ENCODE results near the gene CCSER2.
A peak's percentile ranks its signal among the peaks of the same experiment; 100 is the strongest.
"Not testable (repeated sequence)": the region's sequence is repeated elsewhere in the genome, so short reads cannot be mapped to it uniquely, and the experiment has no call there.

Gene CCSER2

DNA sequence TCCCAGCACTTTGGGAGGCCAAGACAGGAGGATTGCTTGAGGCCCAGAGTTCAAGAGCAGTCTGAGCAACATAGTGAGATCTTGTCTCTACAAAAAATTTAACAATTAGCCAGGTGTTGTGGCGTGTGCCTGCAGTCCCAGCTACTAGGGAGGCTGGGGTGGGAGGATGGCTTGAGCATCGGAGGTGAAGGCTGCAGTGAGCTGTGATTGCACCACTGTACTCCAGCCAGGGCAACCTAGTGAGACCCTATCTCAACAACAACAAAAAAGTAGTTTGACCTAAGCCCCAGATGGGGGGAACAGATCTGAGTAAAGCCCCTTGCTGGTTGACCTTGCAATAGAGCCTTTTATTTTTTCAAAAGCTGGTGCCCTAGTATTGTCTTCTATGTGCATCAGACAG lies 15.6 kb upstream of the CCSER2 start:
- no peak for DNase-seq

DNA sequence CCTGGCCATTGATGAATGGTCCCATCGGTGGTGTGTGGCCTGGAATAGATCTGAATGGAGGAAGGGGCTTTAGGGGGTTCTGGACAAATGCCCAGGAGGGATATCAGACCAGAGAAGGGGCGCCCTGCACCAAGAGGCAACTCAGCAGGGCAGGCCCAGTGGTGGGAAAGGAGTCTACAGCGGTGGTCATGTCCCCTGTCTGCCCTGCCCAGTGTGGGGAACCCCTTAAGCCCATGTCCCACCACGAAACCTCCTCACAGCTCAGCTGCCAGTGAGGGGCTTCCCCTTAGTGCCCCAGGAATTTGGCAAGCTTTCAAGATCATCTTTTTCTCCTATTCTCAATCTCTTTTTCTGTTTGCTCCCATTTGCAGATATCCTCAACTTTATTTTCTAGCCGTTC lies 14.1 kb upstream of the CCSER2 start:
- DNase-seq = no peak

DNA sequence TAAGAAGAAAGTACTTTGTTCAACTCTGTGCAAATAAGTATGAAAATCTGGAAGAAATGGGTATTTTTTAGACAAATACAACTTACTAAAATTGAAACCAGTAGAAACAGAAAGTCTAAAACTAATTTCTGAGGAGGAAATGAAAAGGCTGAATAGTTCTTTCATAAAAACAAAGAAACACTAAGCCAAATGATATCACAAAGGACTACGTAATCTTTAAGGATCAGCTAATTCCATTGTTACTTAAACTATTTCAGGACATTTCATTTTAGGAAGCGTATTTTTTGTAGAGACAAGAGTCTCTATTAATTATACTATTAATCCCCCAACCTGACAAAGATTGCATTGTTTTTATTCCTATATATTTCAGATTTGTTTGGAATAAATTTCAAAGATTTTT lies 11.2 kb upstream of the CCSER2 start:
- no peak for DNase-seq

DNA sequence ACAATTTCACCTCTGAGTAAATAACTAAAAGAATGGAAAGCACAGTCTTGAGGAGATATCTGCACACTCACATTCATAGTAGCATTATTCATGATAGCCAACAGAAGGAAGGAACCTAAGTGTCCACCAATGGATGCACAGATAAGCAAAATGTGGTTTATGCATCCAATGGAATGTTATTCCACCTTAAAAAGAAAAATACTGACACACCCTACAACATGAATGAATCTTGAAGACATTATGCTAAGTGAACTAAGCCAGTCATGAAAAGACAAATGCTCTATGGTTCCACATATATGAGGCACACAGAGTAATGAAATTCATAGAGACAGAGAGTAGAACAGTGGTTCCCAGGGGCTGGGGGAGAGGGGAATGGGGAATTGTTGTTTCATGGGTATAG lies 6.5 kb upstream of the CCSER2 start:
- no peak for DNase-seq

DNA sequence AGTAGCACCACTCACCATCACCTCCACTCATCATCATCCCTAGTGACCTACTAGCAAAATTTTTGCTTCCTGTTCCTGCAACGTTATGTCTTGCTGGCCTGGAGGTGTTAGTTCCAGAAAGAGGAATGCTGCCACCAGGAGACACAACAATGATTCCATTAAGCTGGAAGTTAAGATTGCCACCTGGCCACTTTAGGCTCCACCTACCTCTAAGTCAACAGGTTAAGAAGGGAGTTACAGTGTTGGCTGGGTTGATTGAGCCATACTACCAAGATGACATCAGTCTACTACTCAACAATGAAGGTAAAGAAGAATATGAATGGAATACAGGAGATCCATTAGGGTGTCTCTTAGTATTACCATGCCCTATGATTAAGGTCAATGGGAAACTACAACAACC lies 4.8 kb upstream of the CCSER2 start:
- DNase-seq = not testable (repeated sequence)

DNA sequence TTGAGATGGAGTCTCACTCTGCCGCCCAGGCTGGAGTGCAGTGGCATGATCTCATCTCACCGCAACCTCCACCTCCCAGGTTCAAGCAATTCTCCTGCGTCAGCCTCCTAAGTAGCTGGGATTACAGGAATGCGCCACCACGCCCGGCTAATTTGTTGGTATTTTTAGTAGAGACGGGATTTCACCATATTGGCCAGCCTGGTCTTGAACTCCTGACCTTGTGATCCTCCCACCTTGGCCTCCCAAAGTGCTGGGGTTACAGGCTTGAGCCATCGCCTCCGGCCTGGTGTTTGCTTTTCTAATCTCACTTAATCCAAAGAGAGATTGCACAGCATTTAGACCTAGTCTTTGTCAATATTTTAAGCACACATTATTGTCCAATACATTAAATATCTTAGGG lies 1.4 kb upstream of the CCSER2 start:
- not testable (repeated sequence) for DNase-seq

DNA sequence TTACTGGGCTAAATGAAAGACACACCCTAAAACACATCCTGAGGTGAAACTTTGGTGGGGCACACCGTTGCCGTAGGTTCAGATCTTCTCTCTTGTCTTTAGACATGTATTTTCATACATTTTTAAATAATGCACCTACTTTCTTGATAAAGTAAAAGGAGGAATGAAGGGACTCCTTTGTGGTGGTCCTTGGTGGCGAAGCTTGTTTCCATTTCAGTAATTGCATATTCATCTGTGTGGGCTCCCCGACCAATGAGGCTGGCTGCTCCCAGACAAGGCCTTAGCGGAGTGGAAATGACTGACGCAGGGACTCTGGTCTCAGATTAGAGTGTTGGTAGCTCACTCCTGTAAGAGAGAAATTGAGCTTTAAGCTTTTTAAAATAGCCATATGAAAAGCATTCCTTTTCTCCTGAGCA lies 815 bp downstream of the CCSER2 start:
- peak; percentile 28 for DNase-seq

DNA sequence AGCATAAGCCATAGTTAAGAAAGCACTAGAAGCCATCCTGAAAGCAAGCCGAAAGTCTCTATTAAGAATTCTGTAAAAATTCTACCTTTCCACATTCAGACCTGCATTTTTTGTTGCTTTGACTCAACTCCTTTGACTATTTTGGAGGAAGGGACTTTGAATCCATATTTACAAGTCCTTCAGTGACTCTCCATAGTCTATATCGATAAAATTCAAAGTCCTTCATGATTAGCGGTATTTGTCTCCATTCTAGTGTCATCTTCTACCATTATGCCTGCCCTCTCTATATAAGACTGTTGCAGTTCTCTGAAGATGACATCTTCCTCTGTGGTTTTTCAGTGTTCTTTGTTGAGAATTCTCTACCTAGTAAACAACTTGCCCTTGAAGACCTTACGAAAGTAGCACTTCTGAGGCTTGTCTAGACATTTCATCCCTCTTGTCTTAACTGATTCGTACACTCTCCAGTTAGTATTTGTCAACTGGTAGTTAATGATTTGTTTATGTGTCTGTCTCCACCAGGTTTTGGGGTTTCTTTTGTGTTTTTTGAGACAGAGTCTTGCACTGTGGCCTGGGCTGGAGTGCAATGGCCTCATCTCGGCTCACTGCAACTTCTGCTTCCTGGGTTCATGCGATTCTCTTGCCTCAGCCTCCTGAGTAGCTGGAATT lies 1.7 kb downstream of the CCSER2 start:
- DNase-seq = no peak

DNA sequence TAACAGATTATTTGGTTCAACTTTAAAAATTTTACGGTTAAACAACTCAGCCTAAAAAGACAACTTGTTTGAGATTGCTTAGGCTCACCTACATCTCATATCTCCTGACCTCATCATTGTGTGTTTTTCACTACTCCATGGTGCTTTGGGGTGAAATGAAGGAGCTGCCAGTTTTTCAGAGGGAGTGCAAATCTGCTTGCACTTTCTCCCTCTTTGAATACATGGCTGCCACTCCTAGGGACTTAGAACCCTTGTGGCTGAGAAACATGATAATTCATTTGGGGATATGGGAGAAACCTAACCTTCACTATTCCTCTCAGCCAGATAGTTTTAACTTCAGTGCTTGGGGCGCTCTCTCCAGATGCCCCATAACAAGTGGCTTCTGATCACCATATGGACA lies 2.7 kb downstream of the CCSER2 start:
- no peak for DNase-seq

DNA sequence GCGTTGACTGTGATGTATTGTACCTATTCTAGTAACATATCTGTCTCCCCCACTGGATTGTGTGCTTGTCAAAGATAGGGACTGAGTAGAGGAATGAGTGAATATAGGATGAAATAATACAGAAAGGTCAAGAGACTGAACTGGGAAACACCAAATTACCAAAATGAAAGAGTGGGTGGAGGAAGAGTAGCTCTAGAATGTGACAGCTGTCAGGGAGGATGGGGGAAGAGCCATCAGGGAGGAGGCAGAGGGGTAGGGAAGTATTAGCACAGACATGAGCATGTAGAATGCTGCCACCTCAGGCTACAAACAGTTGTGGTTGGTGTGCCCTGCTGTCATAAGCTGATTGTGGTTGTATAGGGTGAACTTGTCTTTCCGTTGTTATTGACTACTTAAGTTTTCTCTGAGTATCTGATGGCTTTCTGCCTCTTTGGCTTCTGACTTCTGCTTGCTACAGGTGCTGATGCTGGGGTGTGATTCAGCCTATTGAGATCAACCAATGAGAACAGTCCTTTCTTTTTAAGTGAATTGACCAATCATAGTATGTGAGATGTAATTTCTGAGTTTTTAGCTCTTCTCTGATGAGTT lies 5.6 kb downstream of the CCSER2 start:
- peak; percentile 50 for DNase-seq

DNA sequence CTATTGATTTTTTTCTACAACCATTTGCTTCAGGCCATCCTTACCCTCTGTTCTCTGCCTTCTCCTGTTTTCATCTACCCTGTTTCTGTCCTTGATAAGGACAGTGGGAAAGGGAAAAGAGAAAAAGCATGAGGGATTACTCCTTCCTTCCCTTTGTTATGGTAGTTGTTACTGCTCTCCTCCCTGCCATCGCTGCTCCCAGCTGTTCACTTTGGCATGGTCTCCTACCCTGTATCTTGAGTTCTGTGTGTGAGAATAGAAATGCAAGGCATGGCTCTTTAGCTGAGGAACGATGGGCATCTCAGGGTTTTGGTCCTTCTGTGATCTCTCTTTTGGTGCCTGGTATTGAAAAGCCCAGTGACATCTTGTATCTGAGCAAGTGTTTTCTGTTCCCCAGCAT lies 6.4 kb downstream of the CCSER2 start:
- DNase-seq = no peak

DNA sequence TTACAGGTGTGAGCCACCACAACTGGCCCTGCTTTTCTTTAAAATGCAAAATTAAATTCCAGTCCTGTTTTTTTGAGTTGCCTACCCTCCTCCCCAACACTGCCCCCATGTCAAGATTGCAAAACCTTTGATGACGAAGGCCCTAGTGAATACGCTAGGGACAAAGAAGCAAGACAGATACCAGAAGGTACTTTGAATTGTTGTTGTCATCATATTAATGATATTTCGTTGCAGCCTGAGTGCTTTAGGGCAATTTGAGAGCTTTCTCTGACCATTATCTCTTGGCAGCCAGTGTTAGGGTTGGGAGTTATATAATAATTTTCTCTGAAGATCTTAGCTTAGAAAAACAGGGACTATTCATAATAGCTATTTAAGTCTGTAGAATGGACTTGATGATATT lies 7.1 kb downstream of the CCSER2 start:
- no peak for DNase-seq

DNA sequence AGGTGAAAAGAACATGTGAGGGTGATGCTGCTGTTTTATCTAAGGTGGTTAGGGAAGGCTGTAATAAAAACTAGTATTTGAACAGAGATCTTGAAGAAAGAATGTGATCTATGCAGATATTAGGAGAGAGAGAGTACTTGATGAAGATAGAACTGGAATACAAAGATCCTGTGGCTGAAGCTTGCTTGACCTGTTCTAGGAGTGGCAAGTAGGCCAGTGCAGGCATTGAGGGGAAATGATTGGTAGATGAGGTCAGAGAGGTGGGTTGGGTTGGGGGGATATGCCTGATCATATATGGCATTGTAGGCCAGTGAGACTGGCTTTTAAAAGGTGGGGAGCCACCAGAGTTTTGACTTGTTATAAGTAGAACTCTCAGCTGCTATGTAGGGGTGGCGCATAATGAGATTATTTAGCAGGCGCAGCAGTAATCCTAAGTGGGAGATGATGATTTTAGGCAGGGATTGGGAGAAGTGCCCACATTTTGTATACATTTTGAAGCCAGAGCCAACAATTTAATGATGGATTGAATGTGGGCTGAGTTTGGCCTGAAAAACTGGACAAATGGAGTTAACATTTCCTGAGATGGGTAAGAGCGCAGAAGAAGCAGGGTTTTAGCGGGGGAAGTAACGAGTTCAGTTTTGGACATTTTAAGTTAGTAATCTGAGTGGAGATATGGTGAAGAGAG lies 8.2 kb downstream of the CCSER2 start:
- DNase-seq = no peak

DNA sequence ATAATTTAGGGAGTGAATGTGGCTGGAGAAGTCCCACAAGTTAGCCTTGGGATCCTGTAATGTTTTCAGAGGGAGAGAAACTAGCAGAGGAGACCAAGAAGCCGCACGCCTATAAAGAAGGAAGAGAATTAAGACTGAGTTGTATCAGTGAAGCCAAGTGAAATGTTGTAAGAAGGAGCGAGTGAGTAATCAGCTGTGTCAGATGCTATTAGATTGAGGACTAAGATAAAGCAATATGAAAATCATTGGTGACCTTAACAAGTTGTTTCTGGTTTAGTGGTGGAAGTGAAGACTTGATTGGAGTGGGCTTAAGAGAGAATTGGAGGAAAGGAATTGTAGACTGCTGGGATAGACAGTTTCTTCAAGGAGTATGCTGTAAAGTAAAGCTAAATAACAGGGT lies 8.8 kb downstream of the CCSER2 start:
- no peak for DNase-seq

DNA sequence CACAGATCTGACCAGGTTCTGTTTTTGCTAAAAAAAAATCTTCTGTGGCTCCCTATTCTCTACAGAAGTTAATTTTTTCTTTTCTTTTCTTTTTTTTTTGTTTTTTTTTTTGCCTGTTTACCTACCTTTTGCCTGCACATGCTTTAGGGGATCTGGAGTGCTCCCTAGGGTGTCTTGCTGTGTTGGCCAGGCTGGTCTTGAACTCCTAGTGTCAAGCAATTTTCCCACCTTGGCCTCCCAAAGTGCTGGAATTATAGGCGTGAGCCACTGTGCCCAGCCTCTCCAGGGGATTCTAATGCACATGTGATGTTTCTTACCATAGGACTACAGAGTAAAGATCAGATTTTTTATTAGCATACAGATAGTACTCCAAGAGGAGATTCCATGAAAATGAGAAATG lies 10.6 kb downstream of the CCSER2 start:
- DNase-seq = no peak

DNA sequence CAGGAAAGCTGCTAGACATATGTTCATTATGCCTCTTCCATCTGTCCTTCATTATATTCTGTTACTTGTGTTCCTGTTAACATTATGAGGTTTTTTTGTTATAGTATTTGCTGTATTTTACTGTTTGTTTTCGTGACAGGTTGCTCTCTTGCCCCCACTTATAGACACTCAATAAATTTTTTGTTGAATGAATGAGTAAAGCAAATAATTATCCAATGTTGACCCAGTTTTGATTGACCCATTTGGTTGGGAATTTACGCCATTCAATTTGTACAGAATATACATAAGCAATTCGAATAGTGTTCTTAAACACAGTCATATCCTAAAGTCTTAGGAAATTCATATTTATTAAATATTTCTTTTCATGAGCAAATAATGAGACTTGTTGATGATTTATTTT lies 11.8 kb downstream of the CCSER2 start:
- no peak for DNase-seq

DNA sequence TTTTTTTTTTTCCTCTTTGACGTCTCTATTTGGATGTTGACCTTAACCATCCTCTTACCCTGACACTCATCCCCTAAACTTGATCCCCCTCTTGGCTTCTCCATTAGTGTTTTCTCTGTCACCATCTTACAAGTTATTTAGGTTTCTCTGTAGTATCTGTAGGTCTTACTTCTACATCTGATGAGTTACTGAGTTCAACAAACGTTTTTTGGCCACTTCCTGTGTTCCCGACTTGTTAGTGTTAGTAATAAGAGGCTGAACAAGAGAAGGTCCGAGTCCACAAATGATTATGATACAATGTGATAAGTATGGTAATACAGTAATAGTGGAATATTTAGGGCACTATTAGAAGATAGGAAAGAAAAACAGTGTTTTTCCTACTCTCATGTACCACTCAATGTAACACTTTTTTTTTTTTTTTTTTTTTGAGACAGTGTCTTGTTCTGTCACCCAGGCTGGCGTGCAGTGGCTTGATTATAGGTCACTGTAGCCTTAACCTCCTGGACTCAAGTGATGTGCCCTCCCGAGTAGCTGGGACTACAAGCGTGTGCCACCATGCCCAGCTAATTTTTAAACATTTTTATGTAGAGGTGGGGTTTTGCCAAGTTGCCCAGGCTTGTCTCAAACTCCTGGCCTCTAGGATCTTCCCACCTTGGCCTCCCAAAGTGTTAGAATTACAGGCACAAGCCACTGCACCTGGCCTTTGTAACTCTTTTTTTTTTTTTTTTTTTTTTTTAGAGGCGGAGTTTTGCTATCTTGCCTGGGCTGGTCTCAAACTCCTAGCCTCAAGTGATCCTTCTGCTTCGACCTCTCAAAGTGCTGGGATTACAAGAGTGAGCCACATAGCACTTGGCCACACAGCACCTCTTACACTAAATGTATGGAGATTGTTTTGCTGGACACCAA lies 12.5 kb downstream of the CCSER2 start:
- no peak for DNase-seq

DNA sequence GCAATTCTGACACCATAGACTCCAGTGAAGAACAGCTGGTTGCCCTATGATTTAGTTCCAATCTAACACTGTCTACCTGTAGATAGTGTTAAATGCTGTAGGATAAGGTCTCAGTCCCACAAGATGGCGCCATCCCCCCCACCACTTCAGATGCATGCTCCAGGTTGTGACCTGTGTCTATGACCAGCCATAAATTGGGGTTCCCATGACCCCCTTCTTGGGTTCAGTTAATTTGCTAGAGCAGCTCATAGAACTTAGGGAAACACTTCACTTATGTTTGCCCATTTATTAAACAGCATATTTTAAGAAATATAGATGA lies 13.1 kb downstream of the CCSER2 start:
- DNase-seq = no peak

DNA sequence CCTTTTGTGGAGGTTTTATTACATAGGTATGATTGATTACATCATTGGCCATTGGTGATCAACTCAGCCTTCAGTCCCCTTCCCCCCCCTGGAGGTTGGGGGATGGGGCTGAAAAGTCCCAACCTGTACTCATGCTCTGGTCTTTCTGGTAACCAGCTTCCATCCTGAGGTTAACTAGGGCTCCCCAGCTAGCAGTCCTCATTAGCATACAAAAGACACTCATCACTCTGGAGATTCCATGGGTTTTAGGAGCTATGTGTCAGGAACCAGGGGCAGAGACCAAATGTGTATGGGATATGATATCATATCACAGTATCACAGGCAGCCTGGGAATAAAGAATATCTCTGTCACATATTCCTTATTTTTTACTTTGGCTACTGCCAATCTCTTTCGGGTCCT lies 13.6 kb downstream of the CCSER2 start:
- no peak for DNase-seq

DNA sequence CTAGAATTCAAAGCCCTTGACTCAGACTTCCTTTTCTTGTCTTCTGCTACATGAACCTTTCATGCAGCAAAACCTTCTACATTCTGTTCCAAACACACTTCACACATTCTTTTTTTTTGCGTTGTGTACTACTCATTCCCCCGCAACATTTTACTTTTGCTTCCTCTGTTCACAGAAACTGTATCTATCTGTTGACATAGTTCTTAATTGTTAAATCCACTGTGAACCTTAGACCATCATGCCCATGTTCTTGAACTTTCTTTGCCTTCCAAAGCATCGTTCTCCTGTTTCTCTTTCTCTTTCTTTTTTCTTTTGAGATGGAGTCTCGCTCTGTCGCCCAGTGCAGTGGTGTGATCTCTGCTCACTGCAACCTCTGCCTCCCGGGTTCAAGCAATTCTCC lies 14.2 kb downstream of the CCSER2 start:
- no peak for DNase-seq

DNA sequence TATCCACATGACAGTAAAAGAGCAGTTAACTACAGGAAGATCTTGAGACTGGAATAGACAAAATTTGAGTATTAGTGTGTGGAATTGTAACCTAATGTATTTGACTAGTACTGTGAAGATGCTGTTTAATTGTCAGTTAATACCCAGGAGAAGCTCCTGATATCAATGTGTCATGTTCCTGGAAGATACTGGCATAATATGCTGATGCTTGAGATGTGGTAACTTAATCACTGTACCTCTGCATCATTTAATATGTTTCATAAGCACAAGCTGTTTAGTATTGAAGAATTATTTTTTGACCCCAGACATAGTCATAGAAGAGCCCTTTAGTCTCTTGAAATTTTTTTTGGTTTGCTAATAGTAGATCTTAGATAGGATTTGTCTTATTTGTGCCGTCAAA lies 15.4 kb downstream of the CCSER2 start:
- no peak for DNase-seq

DNA sequence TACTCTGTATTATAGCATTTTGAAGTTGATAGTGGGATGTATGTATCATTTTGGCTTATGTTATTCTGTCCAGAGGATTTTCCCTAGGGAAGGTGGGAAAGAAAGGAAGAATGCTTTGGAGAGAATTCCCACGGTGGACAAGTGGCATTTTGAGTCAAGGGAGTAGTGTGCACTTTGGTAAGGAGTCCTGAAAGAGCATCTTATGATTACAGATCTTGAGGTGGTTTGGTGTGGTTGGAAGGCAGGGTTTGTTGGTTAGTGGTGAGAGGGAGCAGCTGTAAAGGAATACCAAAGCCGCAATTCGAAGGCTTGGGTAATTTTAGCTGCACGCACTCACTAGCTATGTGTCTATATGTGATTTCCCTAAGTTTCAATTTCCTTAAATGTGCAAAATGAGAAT lies 16.1 kb downstream of the CCSER2 start:
- no peak for DNase-seq

DNA sequence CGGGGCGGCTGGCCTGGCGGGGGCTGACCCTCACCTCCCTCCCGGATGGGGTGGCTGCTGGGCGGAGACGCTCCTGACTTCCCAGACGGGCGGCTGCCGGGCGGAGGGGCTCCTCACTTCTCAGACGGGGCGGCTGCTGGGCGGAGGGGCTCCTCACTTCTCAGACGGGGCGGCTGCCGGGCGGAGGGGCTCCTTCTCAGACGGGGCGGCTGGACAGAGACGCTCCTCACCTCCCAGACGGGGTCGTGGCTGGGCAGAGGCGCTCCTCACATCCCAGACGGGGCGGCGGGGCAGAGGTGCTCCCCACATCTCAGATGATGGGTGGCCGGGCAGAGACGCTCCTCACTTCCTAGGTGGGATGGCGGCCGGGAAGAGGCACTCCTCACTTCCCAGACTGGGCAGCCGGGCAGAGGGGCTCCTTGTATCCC lies 19.2 kb downstream of the CCSER2 start:
- not testable (repeated sequence) for DNase-seq

DNA sequence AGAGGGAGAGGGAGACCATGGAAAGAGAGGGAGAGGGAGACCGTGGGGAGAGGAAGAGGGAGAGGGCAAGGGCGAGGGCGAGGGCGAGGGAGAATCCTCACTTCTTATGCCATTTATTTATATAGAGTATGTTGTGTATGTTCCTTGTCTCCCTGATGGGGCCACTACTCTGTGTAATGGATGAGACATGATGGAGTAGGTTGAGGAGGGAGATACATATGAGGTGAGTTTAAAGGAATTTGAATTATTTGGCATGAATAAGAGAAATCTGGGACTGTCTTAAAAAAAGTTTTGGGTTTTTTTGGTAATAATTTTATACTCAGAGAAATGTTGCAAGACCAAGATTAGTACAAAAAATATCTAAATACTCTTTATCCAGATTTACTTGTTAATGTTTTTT lies 20.1 kb downstream of the CCSER2 start:
- DNase-seq = no peak

Data from activated CD4-positive, alpha-beta T cell treated with anti-CD3 and anti-CD28 coated beads for 1 hour (primary cell).